ENCODE data around the gene RNF186.

- TF ChIP-seq CTCF (conservative IDR thresholded peaks at IDR 0.05; ENCODE audit: low read length) = no peak
- no peak for TF ChIP-seq EZH2phosphoT487 (IDR thresholded peaks at IDR 0.05; ENCODE audit: borderline replicate concordance)
These were observed 5.9 kb downstream of the RNF186 start for GRCh38 chr1:19809044-19809750.
